ENCODE measurements around the gene SCARB1.
"Not testable (repeated sequence)": the region's sequence is repeated elsewhere in the genome, so short reads cannot be mapped to it uniquely, and the experiment has no call there.

Gene SCARB1

GRCh38 chr12:124863416-124864325, at the start of gene SCARB1:
SCARB1 (minus strand) TSS chr12:124863864; CDS start chr12:124863720, 144 bp downstream.
- peak within 1 kb of the TSS; percentile 84 for H3K4me3 Mint-ChIP-seq
- peaks cover 13% of the 10 kb centered on the region for H3K36me3 Mint-ChIP-seq (ENCODE audit: low read depth)
- no peaks in the 10 kb centered on the region for H3K9me3 Mint-ChIP-seq
- peak within 1 kb of the TSS; percentile 86 for H3K27ac Mint-ChIP-seq
- H3K27me3 Mint-ChIP-seq = peaks cover 4% of the 10 kb centered on the region
- H3K4me1 Mint-ChIP-seq (ENCODE audit: low read depth) = peaks cover 29% of the 10 kb centered on the region

GRCh38 chr12:124912529-124913287, 49.0 kb upstream of the SCARB1 start:
- not testable (repeated sequence) for H3K27me3 Mint-ChIP-seq, H3K9me3 Mint-ChIP-seq
- Mint-ChIP-seq H3K4me1 (ENCODE audit: low read depth) (peaks cover 72% of the 10 kb centered on the region), H3K4me3 (peak overlapping the region; percentile 97), H3K27ac (peak overlapping the region; percentile 100), H3K36me3 (ENCODE audit: low read depth) (peaks cover 42% of the 10 kb centered on the region)

- Mint-ChIP-seq H3K27ac (peak overlapping the region; percentile 29), H3K4me3 (peak overlapping the region; percentile 66), H3K4me1 (ENCODE audit: low read depth) (peaks cover 63% of the 10 kb centered on the region), H3K36me3 (ENCODE audit: low read depth) (peaks cover 42% of the 10 kb centered on the region)
- not testable (repeated sequence) for H3K9me3 Mint-ChIP-seq, H3K27me3 Mint-ChIP-seq
These were observed 47.9 kb upstream of the SCARB1 start for GRCh38 chr12:124911521-124911920.

- Mint-ChIP-seq H3K4me1 (ENCODE audit: low read depth) (peaks cover 58% of the 10 kb centered on the region), H3K9me3 (no peaks in the 10 kb centered on the region), H3K27me3 (no peaks in the 10 kb centered on the region), H3K27ac (peak overlapping the region; percentile 60), H3K36me3 (ENCODE audit: low read depth) (peaks cover 42% of the 10 kb centered on the region), H3K4me3 (peak overlapping the region; percentile 55)
These were observed 47.2 kb upstream of the SCARB1 start for GRCh38 chr12:124910561-124911478.

- Mint-ChIP-seq H3K4me3 (peak overlapping the region; percentile 55), H3K36me3 (ENCODE audit: low read depth) (peaks cover 42% of the 10 kb centered on the region), H3K27ac (peak overlapping the region; percentile 60), H3K9me3 (no peaks in the 10 kb centered on the region), H3K27me3 (no peaks in the 10 kb centered on the region), H3K4me1 (ENCODE audit: low read depth) (peaks cover 50% of the 10 kb centered on the region)
These were observed 46.3 kb upstream of the SCARB1 start for GRCh38 chr12:124909831-124910560.

GRCh38 chr12:124906606-124907261, 43.1 kb upstream of the SCARB1 start:
- Mint-ChIP-seq H3K27me3 (no peaks in the 10 kb centered on the region), H3K4me3 (no peak overlapping the region), H3K4me1 (ENCODE audit: low read depth) (peaks cover 26% of the 10 kb centered on the region), H3K27ac (no peak overlapping the region), H3K9me3 (no peaks in the 10 kb centered on the region), H3K36me3 (ENCODE audit: low read depth) (peaks cover 16% of the 10 kb centered on the region)

GRCh38 chr12:124904306-124905098, 40.8 kb upstream of the SCARB1 start:
- no peaks in the 10 kb centered on the region for H3K27me3 Mint-ChIP-seq
- no peaks in the 10 kb centered on the region for H3K9me3 Mint-ChIP-seq
- no peaks in the 10 kb centered on the region for H3K36me3 Mint-ChIP-seq (ENCODE audit: low read depth)
- no peak overlapping the region for H3K27ac Mint-ChIP-seq
- no peak overlapping the region for H3K4me3 Mint-ChIP-seq
- peaks cover 5% of the 10 kb centered on the region for H3K4me1 Mint-ChIP-seq (ENCODE audit: low read depth)

GRCh38 chr12:124902916-124903315, 39.3 kb upstream of the SCARB1 start:
- Mint-ChIP-seq H3K4me1 (ENCODE audit: low read depth) (peaks cover 17% of the 10 kb centered on the region), H3K36me3 (ENCODE audit: low read depth) (no peaks in the 10 kb centered on the region), H3K9me3 (no peaks in the 10 kb centered on the region), H3K27me3 (no peaks in the 10 kb centered on the region), H3K4me3 (no peak overlapping the region), H3K27ac (no peak overlapping the region)

GRCh38 chr12:124901003-124901402, 37.3 kb upstream of the SCARB1 start:
- no peak overlapping the region for H3K4me3 Mint-ChIP-seq
- H3K36me3 Mint-ChIP-seq (ENCODE audit: low read depth) = no peaks in the 10 kb centered on the region
- no peaks in the 10 kb centered on the region for H3K27me3 Mint-ChIP-seq
- H3K4me1 Mint-ChIP-seq (ENCODE audit: low read depth) = peaks cover 14% of the 10 kb centered on the region
- H3K27ac Mint-ChIP-seq = no peak overlapping the region
- H3K9me3 Mint-ChIP-seq = no peaks in the 10 kb centered on the region

- not testable (repeated sequence) for H3K36me3 Mint-ChIP-seq (ENCODE audit: low read depth); H3K4me3 Mint-ChIP-seq; H3K9me3 Mint-ChIP-seq; H3K27me3 Mint-ChIP-seq; H3K27ac Mint-ChIP-seq
- peaks cover 14% of the 10 kb centered on the region for H3K4me1 Mint-ChIP-seq (ENCODE audit: low read depth)
These were observed 36.7 kb upstream of the SCARB1 start for GRCh38 chr12:124900345-124900795.

GRCh38 chr12:124898923-124899294, 35.2 kb upstream of the SCARB1 start:
- Mint-ChIP-seq H3K9me3 (no peaks in the 10 kb centered on the region), H3K27ac (no peak overlapping the region), H3K4me1 (ENCODE audit: low read depth) (peaks cover 14% of the 10 kb centered on the region), H3K27me3 (no peaks in the 10 kb centered on the region), H3K4me3 (no peak overlapping the region), H3K36me3 (ENCODE audit: low read depth) (no peaks in the 10 kb centered on the region)

- Mint-ChIP-seq H3K27me3 (no peaks in the 10 kb centered on the region), H3K4me1 (ENCODE audit: low read depth) (peaks cover 14% of the 10 kb centered on the region), H3K4me3 (no peak overlapping the region), H3K36me3 (ENCODE audit: low read depth) (no peaks in the 10 kb centered on the region), H3K27ac (no peak overlapping the region), H3K9me3 (no peaks in the 10 kb centered on the region)
These were observed 34.7 kb upstream of the SCARB1 start for GRCh38 chr12:124898200-124898922.

All from stimulated activated naive CD8-positive, alpha-beta T cell treated with anti-CD3 and anti-CD28 coated beads, Interleukin-15, Interleukin-2, amounts not matched to agents 100 ng/mL and 50 ng/mL, for 24 hours (primary cell).